H9 (cell line): Measurements from ENCODE around the gene ARL8A. TPM values are rescaled to one million over a fixed set of nuclear protein-coding genes. Genes with fewer than 3 reads are reported as not detected.

Source experiments
- DNase-seq: peaks from one replicate; pipeline ENCODE4 v3.0.0-alpha.2; 2017
- H2AFZ ChIP-seq: one replicate; pipeline ENCODE4 v1.6.1; 2013; ENCODE audit warnings: mild to moderate bottlenecking, low read length, control low read depth, moderate library complexity
- H2AK5ac ChIP-seq: 2 replicates; pipeline ENCODE4 v1.6.1; 2013; ENCODE audit warnings: low read length, control low read depth, mixed read lengths; ENCODE audit not compliant: insufficient read length
- H2BK120ac ChIP-seq: one replicate; pipeline ENCODE4 v1.6.1; 2013; ENCODE audit warnings: low read depth, mild to moderate bottlenecking, low read length, control low read depth, inconsistent platforms; ENCODE audit not compliant: poor library complexity, severe bottlenecking
- H2BK12ac ChIP-seq: 2 replicates; pipeline ENCODE4 v1.6.1; 2013; ENCODE audit warnings: low read length, control low read depth, mixed read lengths, low read depth; ENCODE audit not compliant: insufficient read length
- H2BK15ac ChIP-seq: 2 replicates; pipeline ENCODE4 v1.6.1; 2013; ENCODE audit warnings: low read depth, low read length, control low read depth
- H2BK20ac ChIP-seq: one replicate; pipeline ENCODE4 v1.6.1; 2013; ENCODE audit warnings: low read depth, mild to moderate bottlenecking, low read length, control low read depth, inconsistent platforms; ENCODE audit not compliant: poor library complexity, severe bottlenecking
- H2BK5ac ChIP-seq: 2 replicates; pipeline ENCODE4 v1.6.1; 2013; ENCODE audit warnings: low read length, control low read depth, mixed read lengths; ENCODE audit not compliant: insufficient read length
- H3K14ac ChIP-seq: 2 replicates; pipeline ENCODE4 v1.6.1; 2013; ENCODE audit warnings: low read length, control low read depth; ENCODE audit not compliant: insufficient read depth
- H3K18ac ChIP-seq: 2 replicates; pipeline ENCODE4 v1.6.1; 2013; ENCODE audit warnings: low read depth, mild to moderate bottlenecking, mixed read lengths, low read length, control low read depth; ENCODE audit not compliant: insufficient read length
- H3K23ac ChIP-seq: 2 replicates; pipeline ENCODE4 v1.6.1; 2013; ENCODE audit warnings: low read length, control low read depth, mixed read lengths, low read depth; ENCODE audit not compliant: insufficient read length
- H3K23me2 ChIP-seq: 2 replicates; pipeline ENCODE4 v1.6.1; 2013; ENCODE audit warnings: low read depth, mild to moderate bottlenecking, mixed read lengths, low read length, control low read depth; ENCODE audit not compliant: insufficient read length, poor library complexity, severe bottlenecking
- H3K27ac ChIP-seq: 2 replicates; pipeline ENCODE4 v1.5.1; 2013; ENCODE audit warnings: low read length, control low read depth, mixed read lengths, low read depth; ENCODE audit not compliant: insufficient read length
- H3K27me3 ChIP-seq: 2 replicates; pipeline ENCODE4 v1.6.1; 2013; ENCODE audit warnings: low read length, control low read depth, inconsistent platforms; ENCODE audit not compliant: insufficient read depth
- H3K4ac ChIP-seq: 2 replicates; pipeline ENCODE4 v1.6.1; 2013; ENCODE audit warnings: low read depth, mild to moderate bottlenecking, control low read depth, inconsistent platforms, low read length, moderate library complexity
- H3K4me1 ChIP-seq: 2 replicates; pipeline ENCODE4 v1.6.1; 2013; ENCODE audit warnings: low read length, control low read depth, inconsistent platforms; ENCODE audit not compliant: insufficient read depth
- H3K4me2 ChIP-seq: 2 replicates; pipeline ENCODE4 v1.6.1; 2013; ENCODE audit warnings: low read length, control low read depth, mixed read lengths; ENCODE audit not compliant: insufficient read length, insufficient read depth
- H3K56ac ChIP-seq: 2 replicates; pipeline ENCODE4 v1.6.1; 2013; ENCODE audit warnings: low read depth, mild to moderate bottlenecking, mixed read lengths, low read length, control low read depth; ENCODE audit not compliant: insufficient read length
- H3K79me1 ChIP-seq: 2 replicates; pipeline ENCODE4 v1.6.1; 2013; ENCODE audit warnings: low read depth, mild to moderate bottlenecking, moderate library complexity, low read length, control low read depth, inconsistent platforms; ENCODE audit not compliant: insufficient read depth, poor library complexity, severe bottlenecking
- H3K79me2 ChIP-seq: 2 replicates; pipeline ENCODE4 v1.6.1; 2013; ENCODE audit warnings: low read length, control low read depth, inconsistent platforms; ENCODE audit not compliant: insufficient read depth
- H3K9ac ChIP-seq: 2 replicates; pipeline ENCODE4 v1.6.1; 2013; ENCODE audit warnings: low read length, control low read depth, mixed read lengths; ENCODE audit not compliant: insufficient read length; ENCODE audit errors: extremely low read depth
- H3K9me3 ChIP-seq: one replicate; pipeline ENCODE4 v1.6.1; 2013; ENCODE audit warnings: low read depth, low read length, inconsistent platforms; ENCODE audit not compliant: control insufficient read depth
- H3T11ph ChIP-seq: one replicate; pipeline ENCODE4 v1.6.1; 2013; ENCODE audit warnings: mild to moderate bottlenecking, low read length, control low read depth, inconsistent platforms
- H4K20me1 ChIP-seq: one replicate; pipeline ENCODE4 v1.6.1; 2013; ENCODE audit not compliant: control insufficient read depth, insufficient read length, insufficient read depth
- H4K5ac ChIP-seq: 2 replicates; pipeline ENCODE4 v1.6.1; 2013; ENCODE audit warnings: low read depth, mild to moderate bottlenecking, mixed read lengths, low read length, control low read depth; ENCODE audit not compliant: insufficient read length
- H4K8ac ChIP-seq: replicated peaks from 2 replicates; pipeline ENCODE4 v1.6.1; 2013; ENCODE audit warnings: low read length, control low read depth, mixed read lengths, low read depth; ENCODE audit not compliant: insufficient read length
- H4K91ac ChIP-seq: 2 replicates; pipeline ENCODE4 v1.6.1; 2013; ENCODE audit warnings: low read depth, mild to moderate bottlenecking, moderate library complexity, mixed read lengths, low read length, control low read depth; ENCODE audit not compliant: insufficient read length
- H3K27ac Mint-ChIP-seq, 3 experiments: 2 replicates in 2 of 3; 3 replicates in 1 of 3; pipeline ENCODE4 v1.8.0; 2020 to 2021; ENCODE audit warnings: mixed read lengths in 3 of 3, mild to moderate bottlenecking in 1 of 3, moderate library complexity in 1 of 3
- H3K27me3 Mint-ChIP-seq: 2 replicates; pipeline ENCODE4 v1.8.0; 2021; ENCODE audit warnings: low read depth, mild to moderate bottlenecking, moderate library complexity, mixed read lengths
- H3K36me3 Mint-ChIP-seq, 3 experiments: 2 replicates in 2 of 3; 3 replicates in 1 of 3; pipeline ENCODE4 v1.8.0; 2020 to 2021; ENCODE audit warnings: low read depth in 3 of 3, mixed read lengths in 3 of 3; ENCODE audit not compliant: insufficient read depth in 1 of 3
- H3K4me1 Mint-ChIP-seq, 2 experiments: 2 replicates each; pipeline ENCODE4 v1.8.0; 2020; ENCODE audit warnings: mixed read lengths in 2 of 2
- H3K4me3 Mint-ChIP-seq, 2 experiments: 2 replicates in 1 of 2; 3 replicates in 1 of 2; pipeline ENCODE4 v1.8.0; 2020 to 2021; ENCODE audit warnings: mild to moderate bottlenecking in 2 of 2, mixed read lengths in 2 of 2, moderate library complexity in 1 of 2
- H3K9me3 Mint-ChIP-seq, 2 experiments: 2 replicates in 1 of 2; 3 replicates in 1 of 2; pipeline ENCODE4 v1.8.0; 2020; ENCODE audit warnings: mild to moderate bottlenecking in 2 of 2, mixed read lengths in 2 of 2, moderate library complexity in 1 of 2
- WGBS: extraction: QIAGEN DNeasy Blood & Tissue Kit; methylation state at CpG from one replicate; pipeline ENCODE4 v1.1.7; 2013; ENCODE audit warnings: missing lambda C conversion rate, low lambda C conversion rate, mixed read lengths; ENCODE audit not compliant: insufficient read length; ENCODE audit errors: extremely low coverage; 5-methylcytosine and 5-hydroxymethylcytosine counted together
- total RNA-seq: library from RNA; stranded (reverse); gene quantifications from 2 replicates; pipeline ENCODE4 v1.2.1, GENCODE V29; 2021
- TF ChIP-seq, protein P1 (sequence below): fragments of 200-600 bp; sonication (generic); conservative IDR thresholded peaks from 3 replicates; pipeline ENCODE4 v1.8.0; 2021; ENCODE audit warnings: antibody characterized with exemption, mild to moderate bottlenecking

Gene ARL8A
- total RNA-seq, 1 experiment from 2014 or later, result 67.2 TPM

DNA sequence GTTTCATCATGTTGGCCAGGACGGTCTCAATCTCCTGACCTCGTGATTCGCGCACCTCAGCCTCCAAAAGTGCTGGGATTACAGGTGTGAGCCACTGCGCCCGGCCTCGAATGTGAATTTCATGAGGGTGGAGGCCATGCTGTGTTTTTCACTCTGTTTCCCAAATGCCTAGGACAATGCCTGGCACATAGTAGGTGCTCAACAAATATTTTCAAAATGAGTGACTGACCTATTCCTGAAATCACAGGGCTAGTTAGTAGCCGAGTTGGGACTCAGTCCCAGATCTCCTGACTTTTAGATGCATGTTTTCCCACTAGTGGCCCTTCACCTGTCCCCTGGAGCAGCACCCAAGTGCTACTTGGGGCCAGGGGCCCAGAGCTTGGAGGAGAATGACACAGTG, 28.2 kb downstream of the ARL8A start:
- no peaks in the 10 kb centered on the region for H3K23me2 ChIP-seq
- H3K9ac ChIP-seq, result no peak overlapping the region
- H3K79me1 ChIP-seq, result no peaks in the 10 kb centered on the region
- Mint-ChIP-seq H3K27me3 (no peaks in the 10 kb centered on the region; the same call in 1 of the 2 replicates), H3K36me3 (no peaks in the 10 kb centered on the region), H3K9me3 (no peaks in the 10 kb centered on the region), H3K4me1 (peaks cover 16 to 23% of the 10 kb centered on the region in 2 experiments), H3K27ac (no peak overlapping the region), H3K4me3 (no peak overlapping the region)
- no peak overlapping the region for H2BK20ac ChIP-seq
- no peak overlapping the region for H3K56ac ChIP-seq
- TF ChIP-seq, protein P1, sequence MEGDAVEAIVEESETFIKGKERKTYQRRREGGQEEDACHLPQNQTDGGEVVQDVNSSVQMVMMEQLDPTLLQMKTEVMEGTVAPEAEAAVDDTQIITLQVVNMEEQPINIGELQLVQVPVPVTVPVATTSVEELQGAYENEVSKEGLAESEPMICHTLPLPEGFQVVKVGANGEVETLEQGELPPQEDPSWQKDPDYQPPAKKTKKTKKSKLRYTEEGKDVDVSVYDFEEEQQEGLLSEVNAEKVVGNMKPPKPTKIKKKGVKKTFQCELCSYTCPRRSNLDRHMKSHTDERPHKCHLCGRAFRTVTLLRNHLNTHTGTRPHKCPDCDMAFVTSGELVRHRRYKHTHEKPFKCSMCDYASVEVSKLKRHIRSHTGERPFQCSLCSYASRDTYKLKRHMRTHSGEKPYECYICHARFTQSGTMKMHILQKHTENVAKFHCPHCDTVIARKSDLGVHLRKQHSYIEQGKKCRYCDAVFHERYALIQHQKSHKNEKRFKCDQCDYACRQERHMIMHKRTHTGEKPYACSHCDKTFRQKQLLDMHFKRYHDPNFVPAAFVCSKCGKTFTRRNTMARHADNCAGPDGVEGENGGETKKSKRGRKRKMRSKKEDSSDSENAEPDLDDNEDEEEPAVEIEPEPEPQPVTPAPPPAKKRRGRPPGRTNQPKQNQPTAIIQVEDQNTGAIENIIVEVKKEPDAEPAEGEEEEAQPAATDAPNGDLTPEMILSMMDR, result no peak
- no peaks in the 10 kb centered on the region for H3K4me1 ChIP-seq
- H3K9me3 ChIP-seq, result no peaks in the 10 kb centered on the region
- no peak overlapping the region for H4K5ac ChIP-seq
- no peak overlapping the region for H2BK15ac ChIP-seq
- H3K27me3 ChIP-seq, result no peaks in the 10 kb centered on the region
- no peak overlapping the region for H2BK120ac ChIP-seq
- no peak overlapping the region for H2AFZ ChIP-seq
- no peak overlapping the region for H2AK5ac ChIP-seq
- no peak overlapping the region for H3K27ac ChIP-seq
- no CpG with 5 or more reads among the region's 8 CpGs for WGBS
- H3K4me2 ChIP-seq, result no peak overlapping the region
- no peak overlapping the region for H3K23ac ChIP-seq
- H3K79me2 ChIP-seq, result no peaks in the 10 kb centered on the region
- H3K18ac ChIP-seq, result no peak overlapping the region
- no peak overlapping the region for H3K4ac ChIP-seq
- no peak overlapping the region for H4K91ac ChIP-seq
- no peak overlapping the region for H4K8ac ChIP-seq
- DNase-seq, result no peak
- no peak overlapping the region for H3T11ph ChIP-seq
- no peak overlapping the region for H3K14ac ChIP-seq
- H2BK5ac ChIP-seq, result no peak overlapping the region
- H2BK12ac ChIP-seq, result no peak overlapping the region
- no peaks in the 10 kb centered on the region for H4K20me1 ChIP-seq
